ENCODE measurements around the gene SRPK2. TPM values are rescaled to one million over a fixed set of nuclear protein-coding genes. Genes with fewer than 3 reads are reported as not detected.
"Not testable (repeated sequence)": the region's sequence is repeated elsewhere in the genome, so short reads cannot be mapped to it uniquely, and the experiment has no call there.

The SRPK2 gene
- total RNA-seq, 1 donor from 2014 or later: 58.5 TPM

DNA sequence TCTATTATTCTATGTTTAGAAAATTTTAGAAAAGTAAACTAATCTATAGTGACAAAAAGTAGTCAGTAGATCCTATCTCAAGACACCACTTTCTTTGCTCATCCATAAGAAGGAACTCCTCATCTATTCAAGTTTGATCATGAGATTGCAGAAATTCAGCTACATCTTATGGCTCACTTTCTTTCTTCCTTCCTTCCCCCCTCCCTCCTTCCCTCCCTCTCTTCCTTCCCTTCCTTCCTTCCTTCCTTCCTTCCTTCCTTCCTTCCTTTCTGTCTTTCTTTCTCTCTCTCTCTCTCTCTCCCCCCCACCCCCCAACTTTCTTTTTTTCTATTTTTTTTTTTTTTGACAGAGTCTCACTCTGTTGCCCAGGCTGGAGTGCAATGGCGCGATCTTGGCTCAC, 35.3 kb upstream of the SRPK2 start:
- no peaks in the 10 kb centered on the region for H3K9me3 Mint-ChIP-seq (ENCODE audit: low read depth)
- no peak overlapping the region for H3K4me3 Mint-ChIP-seq (ENCODE audit: unreplicated experiment)
- H3K4me1 Mint-ChIP-seq (ENCODE audit: low read depth): no peaks in the 10 kb centered on the region
- no peak for DNase-seq (ENCODE audit: low spot score)
- no peak overlapping the region for H3K27ac Mint-ChIP-seq (ENCODE audit: unreplicated experiment)
- peaks cover 4% of the 10 kb centered on the region for H3K27me3 Mint-ChIP-seq (ENCODE audit: low read depth)
- H3K36me3 Mint-ChIP-seq (ENCODE audit: low read depth): no peaks in the 10 kb centered on the region
- TF ChIP-seq, protein P1, sequence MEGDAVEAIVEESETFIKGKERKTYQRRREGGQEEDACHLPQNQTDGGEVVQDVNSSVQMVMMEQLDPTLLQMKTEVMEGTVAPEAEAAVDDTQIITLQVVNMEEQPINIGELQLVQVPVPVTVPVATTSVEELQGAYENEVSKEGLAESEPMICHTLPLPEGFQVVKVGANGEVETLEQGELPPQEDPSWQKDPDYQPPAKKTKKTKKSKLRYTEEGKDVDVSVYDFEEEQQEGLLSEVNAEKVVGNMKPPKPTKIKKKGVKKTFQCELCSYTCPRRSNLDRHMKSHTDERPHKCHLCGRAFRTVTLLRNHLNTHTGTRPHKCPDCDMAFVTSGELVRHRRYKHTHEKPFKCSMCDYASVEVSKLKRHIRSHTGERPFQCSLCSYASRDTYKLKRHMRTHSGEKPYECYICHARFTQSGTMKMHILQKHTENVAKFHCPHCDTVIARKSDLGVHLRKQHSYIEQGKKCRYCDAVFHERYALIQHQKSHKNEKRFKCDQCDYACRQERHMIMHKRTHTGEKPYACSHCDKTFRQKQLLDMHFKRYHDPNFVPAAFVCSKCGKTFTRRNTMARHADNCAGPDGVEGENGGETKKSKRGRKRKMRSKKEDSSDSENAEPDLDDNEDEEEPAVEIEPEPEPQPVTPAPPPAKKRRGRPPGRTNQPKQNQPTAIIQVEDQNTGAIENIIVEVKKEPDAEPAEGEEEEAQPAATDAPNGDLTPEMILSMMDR (IDR thresholded peaks at IDR 0.05): no peak

DNA sequence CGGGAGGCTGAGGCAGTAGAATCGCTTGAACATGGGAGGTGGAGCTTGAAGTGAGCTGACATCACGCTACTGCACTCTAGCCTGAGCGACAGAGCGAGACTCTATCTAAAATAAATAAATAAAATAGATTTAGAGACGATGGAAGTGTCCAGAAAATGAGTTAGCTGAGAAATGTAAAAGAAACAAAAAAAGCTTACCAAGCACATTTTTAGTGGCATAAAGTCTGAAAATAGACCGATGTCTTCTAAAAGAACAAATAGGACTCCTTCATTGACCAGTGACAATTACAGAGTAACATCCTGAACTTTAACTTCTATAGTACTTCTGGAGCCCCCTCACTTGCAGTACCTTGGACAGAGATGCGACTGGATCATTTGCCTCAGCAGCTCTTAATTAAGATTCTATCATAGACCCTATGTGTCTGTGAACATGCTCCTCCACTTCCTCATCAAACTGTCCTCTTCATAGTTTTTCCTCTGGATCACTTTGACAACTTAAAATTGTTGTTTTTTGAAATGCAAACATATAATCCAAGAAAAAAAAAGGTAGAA, 25.2 kb upstream of the SRPK2 start:
- Mint-ChIP-seq H3K4me1 (ENCODE audit: low read depth) (no peaks in the 10 kb centered on the region), H3K27ac (ENCODE audit: unreplicated experiment) (no peak overlapping the region), H3K4me3 (ENCODE audit: unreplicated experiment) (no peak overlapping the region), H3K9me3 (ENCODE audit: low read depth) (no peaks in the 10 kb centered on the region), H3K36me3 (ENCODE audit: low read depth) (no peaks in the 10 kb centered on the region), H3K27me3 (ENCODE audit: low read depth) (no peaks in the 10 kb centered on the region)
- DNase-seq (ENCODE audit: low spot score): no peak
- TF ChIP-seq, protein P1 (IDR thresholded peaks at IDR 0.05): no peak

DNA sequence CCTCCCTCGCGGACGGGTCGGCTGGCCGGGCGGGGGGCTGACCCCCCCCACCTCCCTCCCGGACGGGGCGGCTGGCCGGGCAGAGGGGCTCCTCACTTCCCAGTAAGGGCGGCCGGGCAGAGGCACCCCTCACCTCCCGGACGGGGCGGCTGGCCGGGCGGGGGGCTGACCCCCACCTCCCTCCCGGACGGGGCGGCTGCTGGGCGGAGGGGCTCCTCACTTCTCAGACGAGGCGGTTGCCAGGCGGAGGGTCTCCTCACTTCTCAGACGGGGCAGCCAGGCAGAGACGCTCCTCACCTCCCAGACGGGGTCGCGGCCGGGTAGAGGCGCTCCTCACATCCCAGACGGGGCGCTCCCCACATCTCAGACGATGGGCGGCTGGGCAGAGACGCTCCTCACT, 22.1 kb upstream of the SRPK2 start:
- H3K4me1 Mint-ChIP-seq (ENCODE audit: low read depth); H3K27ac Mint-ChIP-seq (ENCODE audit: unreplicated experiment); H3K9me3 Mint-ChIP-seq (ENCODE audit: low read depth); H3K36me3 Mint-ChIP-seq (ENCODE audit: low read depth); H3K4me3 Mint-ChIP-seq (ENCODE audit: unreplicated experiment); H3K27me3 Mint-ChIP-seq (ENCODE audit: low read depth); DNase-seq (ENCODE audit: low spot score): not testable (repeated sequence)

DNA sequence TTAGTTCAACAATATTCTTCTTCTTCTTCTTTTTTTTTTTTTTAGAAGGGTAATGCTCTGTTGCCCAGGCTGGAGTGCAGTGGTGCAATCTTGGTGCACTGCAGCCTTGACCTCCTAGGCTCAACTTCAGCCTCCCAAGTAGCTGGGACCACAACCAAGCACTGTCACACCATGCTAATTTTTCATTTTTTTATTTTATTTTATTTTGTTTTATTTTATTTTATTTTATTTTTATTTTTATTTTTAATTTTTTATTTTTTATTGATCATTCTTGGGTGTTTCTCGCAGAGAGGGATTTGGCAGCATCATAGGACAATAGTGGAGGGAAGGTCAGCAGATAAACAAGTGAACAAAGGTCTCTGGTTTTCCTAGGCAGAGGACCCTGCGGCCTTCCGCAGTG, 21.1 kb upstream of the SRPK2 start:
- not testable (repeated sequence) for H3K27me3 Mint-ChIP-seq (ENCODE audit: low read depth); H3K4me1 Mint-ChIP-seq (ENCODE audit: low read depth); H3K27ac Mint-ChIP-seq (ENCODE audit: unreplicated experiment); DNase-seq (ENCODE audit: low spot score); H3K4me3 Mint-ChIP-seq (ENCODE audit: unreplicated experiment); H3K36me3 Mint-ChIP-seq (ENCODE audit: low read depth); H3K9me3 Mint-ChIP-seq (ENCODE audit: low read depth)

DNA sequence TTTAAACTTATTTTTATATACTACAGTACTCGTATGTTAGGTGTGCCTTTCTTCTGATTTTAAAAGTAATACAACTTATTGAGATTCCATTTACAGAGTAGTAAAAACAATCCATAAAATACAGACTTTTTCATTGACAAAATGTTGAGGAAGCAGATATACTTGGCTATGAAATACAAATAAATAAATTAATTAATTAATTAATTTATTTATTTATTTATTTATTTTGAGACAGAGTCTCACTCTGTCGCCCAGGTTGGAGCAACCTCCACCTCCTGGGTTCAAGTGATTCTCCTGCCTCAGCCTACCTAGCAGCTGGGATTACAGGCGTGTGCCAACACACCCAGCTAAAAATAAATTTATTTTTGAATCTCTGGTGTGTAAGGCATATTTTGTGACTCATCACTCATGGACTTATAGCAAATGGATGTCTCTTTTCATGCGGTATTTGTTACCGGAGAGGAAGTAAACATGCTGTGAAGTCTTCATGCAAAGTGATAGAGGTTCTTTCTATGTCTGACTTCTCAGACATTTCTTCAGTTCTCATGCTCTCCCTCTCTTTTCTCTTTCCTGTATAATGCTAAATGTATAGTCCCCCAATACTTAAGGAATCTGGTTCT, 20.2 kb upstream of the SRPK2 start:
- Mint-ChIP-seq H3K4me1 (ENCODE audit: low read depth) (no peaks in the 10 kb centered on the region), H3K9me3 (ENCODE audit: low read depth) (no peaks in the 10 kb centered on the region), H3K27ac (ENCODE audit: unreplicated experiment) (no peak overlapping the region), H3K4me3 (ENCODE audit: unreplicated experiment) (no peak overlapping the region), H3K27me3 (ENCODE audit: low read depth) (no peaks in the 10 kb centered on the region), H3K36me3 (ENCODE audit: low read depth) (no peaks in the 10 kb centered on the region)
- DNase-seq (ENCODE audit: low spot score): no peak
- TF ChIP-seq, protein P1 (IDR thresholded peaks at IDR 0.05): no peak

DNA sequence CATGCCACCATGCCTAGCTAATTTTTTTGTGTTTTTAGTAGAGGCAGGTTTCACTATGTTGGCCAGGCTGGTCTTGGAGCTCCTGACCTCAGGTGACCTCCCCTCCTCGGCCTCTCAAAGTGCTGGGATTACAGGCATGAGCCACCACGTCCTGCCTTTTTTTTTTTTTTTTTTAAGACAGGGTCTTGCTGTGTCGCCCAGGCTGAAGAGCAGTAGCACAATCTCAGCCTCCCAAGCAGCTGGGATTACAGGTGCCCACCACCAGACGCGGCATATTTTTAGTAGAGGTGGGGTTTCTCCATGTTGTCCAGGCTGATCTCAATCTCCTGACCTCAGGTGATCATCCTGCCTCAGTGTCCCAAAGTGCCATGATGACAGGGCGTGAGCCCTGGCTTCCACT, 14.4 kb upstream of the SRPK2 start:
- Mint-ChIP-seq H3K27me3 (ENCODE audit: low read depth) (no peaks in the 10 kb centered on the region), H3K4me1 (ENCODE audit: low read depth) (peaks cover 12% of the 10 kb centered on the region), H3K4me3 (ENCODE audit: unreplicated experiment) (no peak overlapping the region), H3K36me3 (ENCODE audit: low read depth) (no peaks in the 10 kb centered on the region), H3K9me3 (ENCODE audit: low read depth) (no peaks in the 10 kb centered on the region), H3K27ac (ENCODE audit: unreplicated experiment) (no peak overlapping the region)
- DNase-seq (ENCODE audit: low spot score): no peak
- TF ChIP-seq, protein P1 (IDR thresholded peaks at IDR 0.05): no peak
